Thymus (tissue), 11 donors: ENCODE results near the gene TTC19. TPM values are rescaled to one million over a fixed set of nuclear protein-coding genes. Genes with fewer than 3 reads are reported as not detected.

ENCODE experiments used
- DNase-seq, 9 donors: peaks; one replicate each; pipeline ENCODE4 v3.0.0-alpha.2; 2013; ENCODE audit warnings: low spot score in 9 of 9, low read depth in 6 of 9, missing footprints in 1 of 9
- H3K27ac ChIP-seq, 2 donors: one replicate each; pipeline ENCODE4 v1.5.1; 2013; ENCODE audit warnings: control low read depth in 1 of 2, low read depth in 1 of 2, low read length in 1 of 2, mild to moderate bottlenecking in 1 of 2, moderate library complexity in 1 of 2
- H3K27me3 ChIP-seq, 2 donors: one replicate each; pipeline ENCODE4 v1.5.1; 2013; ENCODE audit warnings: low read length in 1 of 2; ENCODE audit not compliant: control insufficient read depth in 2 of 2, insufficient read depth in 1 of 2
- H3K36me3 ChIP-seq, 2 donors: one replicate each; pipeline ENCODE4 v1.5.1; 2013; ENCODE audit warnings: low read length in 1 of 2, mild to moderate bottlenecking in 1 of 2, moderate library complexity in 1 of 2; ENCODE audit not compliant: control insufficient read depth in 2 of 2, insufficient read depth in 2 of 2
- H3K4me1 ChIP-seq, 2 donors: one replicate each; pipeline ENCODE4 v1.5.1; 2013; ENCODE audit warnings: low read length in 2 of 2; ENCODE audit not compliant: control insufficient read depth in 2 of 2, insufficient read depth in 2 of 2
- H3K4me3 ChIP-seq, 2 donors: one replicate each; pipeline ENCODE4 v1.5.1; 2013; ENCODE audit warnings: low read length in 2 of 2, control low read depth in 1 of 2, mild to moderate bottlenecking in 1 of 2
- H3K9me3 ChIP-seq, 2 donors: one replicate each; pipeline ENCODE4 v1.5.1; 2013; ENCODE audit warnings: low read length in 1 of 2, mild to moderate bottlenecking in 1 of 2; ENCODE audit not compliant: control insufficient read depth in 2 of 2, insufficient read depth in 1 of 2
- WGBS: extraction: QIAGEN DNeasy Blood & Tissue Kit; methylation state at CpG from one replicate; pipeline ENCODE4 v1.1.7; 2013; 5-methylcytosine and 5-hydroxymethylcytosine counted together
- polyA plus RNA-seq: library from polyadenylated mRNA; stranded (reverse); fragments of 200-250 nt; gene quantifications from one replicate; pipeline ENCODE4 v1.2.3, GENCODE V29; 2013
- total RNA-seq: library from RNA; stranded (reverse); fragments of 120-200 nt; gene quantifications from one replicate; pipeline ENCODE4 v1.2.4, GENCODE V29; 2013
- donor health status: healthy.

The TTC19 gene
- total and polyA plus RNA-seq, 2 donors = 25.0 to 29.4 TPM

- no peak for DNase-seq
- no peaks in the 10 kb centered on the region for H3K9me3 ChIP-seq
- H3K27ac ChIP-seq = no peak overlapping the region
- H3K27me3 ChIP-seq = no peaks in the 10 kb centered on the region
- peaks cover 20 to 22% of the 10 kb centered on the region in 2 donors for H3K36me3 ChIP-seq
- 92% methylated on average over 5 of the region's 5 CpGs for WGBS
- H3K4me3 ChIP-seq = no peak overlapping the region
- H3K4me1 ChIP-seq = no peaks in the 10 kb centered on the region
Observed at GRCh38 chr17:15981646-15982580, 17.7 kb upstream of the TTC19 start.

- 89% methylated on average over 6 of the region's 6 CpGs for WGBS
- no peak for DNase-seq
- Histone ChIP-seq H3K4me1 (peaks cover 15 to 16% of the 10 kb centered on the region in 2 donors), H3K27ac (no peak overlapping the region), H3K9me3 (no peaks in the 10 kb centered on the region), H3K4me3 (no peak overlapping the region), H3K36me3 (peaks cover under 1 to 3% of the 10 kb centered on the region in 2 donors), H3K27me3 (no peaks in the 10 kb centered on the region)
Observed at GRCh38 chr17:15996322-15996721, 3.3 kb upstream of the TTC19 start.

DNA sequence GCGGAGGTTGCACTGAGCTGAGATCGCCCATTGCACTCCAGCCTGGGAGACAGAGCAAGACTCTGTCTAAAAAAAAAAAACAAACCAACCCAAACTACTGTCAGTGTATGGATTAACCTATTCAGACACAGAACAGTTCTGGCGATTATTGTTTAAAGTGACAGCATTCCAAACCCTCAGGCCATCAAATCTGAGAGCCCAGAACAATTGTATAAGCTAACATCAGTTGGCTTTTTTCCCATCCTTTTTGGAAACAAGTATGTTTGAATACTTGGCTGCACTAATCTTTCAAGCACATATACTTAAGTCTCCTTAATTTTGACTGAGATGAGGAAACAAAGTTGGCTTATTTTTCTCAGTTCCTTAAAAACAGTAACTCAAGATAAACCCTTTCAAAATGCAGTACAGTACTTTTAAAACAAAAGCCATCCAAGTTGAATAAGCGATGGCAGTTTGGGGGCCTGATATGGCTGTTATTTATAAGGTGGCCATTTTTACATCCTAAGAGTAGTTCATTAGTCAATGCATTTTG is 1.5 kb upstream of the TTC19 start:
- no peak for DNase-seq
- H3K4me3 ChIP-seq = no peak overlapping the region
- H3K27ac ChIP-seq = no peak overlapping the region
- H3K36me3 ChIP-seq = peaks cover 6 to 15% of the 10 kb centered on the region in 2 donors
- H3K27me3 ChIP-seq = no peaks in the 10 kb centered on the region
- H3K4me1 ChIP-seq = peaks cover 15 to 16% of the 10 kb centered on the region in 2 donors
- 95% methylated on average over 4 of the region's 4 CpGs for WGBS
- H3K9me3 ChIP-seq = no peaks in the 10 kb centered on the region

DNA sequence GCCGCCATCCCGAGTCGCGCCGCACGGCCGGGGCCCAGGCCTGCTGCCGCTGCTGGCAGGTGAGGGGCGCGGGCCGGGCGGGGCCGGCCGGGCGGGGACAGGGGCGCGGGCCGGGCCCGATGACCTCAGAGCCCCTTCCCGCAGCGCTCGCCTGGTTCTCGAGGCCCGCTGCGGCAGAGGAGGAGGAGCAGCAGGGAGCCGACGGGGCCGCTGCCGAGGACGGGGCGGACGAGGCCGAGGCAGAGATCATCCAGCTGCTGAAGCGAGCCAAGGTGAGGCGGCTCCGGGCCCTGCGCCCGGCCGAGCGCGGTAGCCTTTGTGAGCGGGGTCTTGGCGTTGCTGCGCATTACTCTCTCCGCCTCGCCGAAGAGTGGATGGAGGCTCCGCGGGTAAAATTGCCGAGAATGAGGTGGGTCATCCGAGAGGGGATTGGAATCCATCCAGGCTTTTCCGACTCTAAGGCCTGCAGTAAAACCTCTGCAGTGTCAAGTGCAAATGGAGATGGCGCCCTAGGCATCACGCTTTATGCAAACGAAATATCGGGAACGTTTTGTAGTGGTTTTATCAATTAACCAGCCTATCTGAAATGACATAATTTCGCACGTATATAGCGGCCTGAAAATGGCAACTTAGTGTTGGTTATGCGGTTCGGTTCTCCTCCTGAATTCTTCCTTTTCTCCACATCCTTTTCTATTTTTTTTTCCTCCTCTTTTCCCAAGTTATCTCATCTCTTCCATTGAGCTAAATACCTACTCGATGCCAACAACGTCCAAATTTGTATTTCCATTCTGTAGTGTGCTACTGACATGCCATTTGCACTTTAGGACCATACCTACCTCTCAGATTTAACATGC is 577 bp downstream of the TTC19 start:
- WGBS = 2% methylated on average over 64 of the region's 64 CpGs
- Histone ChIP-seq H3K36me3 (peaks cover 22 to 31% of the 10 kb centered on the region in 2 donors), H3K27ac (peak overlapping the region; percentile 71 to 98), H3K9me3 (no peaks in the 10 kb centered on the region), H3K27me3 (no peaks in the 10 kb centered on the region), H3K4me3 (peak overlapping the region; percentile 69 to 75), H3K4me1 (peaks cover 15 to 16% of the 10 kb centered on the region in 2 donors)
- DNase-seq = peak in 3 of 9 donors; percentile 19 to 59 (median 24)

GRCh38 chr17:16001226-16001897 is 1.7 kb downstream of the TTC19 start:
- DNase-seq = no peak
- no peaks in the 10 kb centered on the region for H3K9me3 ChIP-seq
- no peak overlapping the region for H3K27ac ChIP-seq
- no peaks in the 10 kb centered on the region for H3K27me3 ChIP-seq
- peaks cover 26 to 38% of the 10 kb centered on the region in 2 donors for H3K36me3 ChIP-seq
- H3K4me3 ChIP-seq = peak overlapping the region in 1 of 2 donors; percentile 20
- H3K4me1 ChIP-seq = peaks cover 15 to 16% of the 10 kb centered on the region in 2 donors

GRCh38 chr17:16002708-16003260 is 3.2 kb downstream of the TTC19 start:
- Histone ChIP-seq H3K36me3 (peaks cover 28 to 50% of the 10 kb centered on the region in 2 donors), H3K27ac (no peak overlapping the region), H3K9me3 (no peaks in the 10 kb centered on the region), H3K4me3 (no peak overlapping the region), H3K27me3 (no peaks in the 10 kb centered on the region), H3K4me1 (peaks cover 15 to 16% of the 10 kb centered on the region in 2 donors)
- no peak for DNase-seq
- WGBS = 96% methylated on average over 2 of the region's 2 CpGs

GRCh38 chr17:16003841-16004240 is 4.2 kb downstream of the TTC19 start:
- H3K27ac ChIP-seq = no peak overlapping the region
- DNase-seq = no peak
- no peak overlapping the region for H3K4me3 ChIP-seq
- peaks cover 36 to 60% of the 10 kb centered on the region in 2 donors for H3K36me3 ChIP-seq
- no peaks in the 10 kb centered on the region for H3K27me3 ChIP-seq
- 91% methylated on average over 1 of the region's 1 CpG for WGBS
- no peaks in the 10 kb centered on the region for H3K9me3 ChIP-seq
- peaks cover 11 to 12% of the 10 kb centered on the region in 2 donors for H3K4me1 ChIP-seq

DNA sequence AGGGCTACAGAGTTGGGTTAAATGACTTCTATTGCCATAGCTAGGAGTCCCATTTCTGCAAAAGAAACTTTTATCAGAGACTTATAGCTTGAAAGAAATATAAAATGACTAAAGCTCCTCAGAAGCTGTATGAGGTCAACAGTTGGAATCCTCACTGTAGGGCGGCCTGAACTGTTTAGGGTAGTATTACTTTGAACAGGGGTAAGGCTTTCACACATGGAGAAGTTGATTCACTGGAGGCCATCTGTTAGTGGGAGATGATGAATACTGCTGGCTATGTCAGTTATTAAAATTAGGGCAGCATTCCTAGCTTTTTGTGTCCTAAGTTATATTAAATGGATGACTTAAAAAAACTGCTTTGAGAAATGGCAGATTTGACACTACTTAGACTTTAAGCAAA is 6.0 kb downstream of the TTC19 start:
- H3K9me3 ChIP-seq = no peaks in the 10 kb centered on the region
- WGBS = 97% methylated on average over 1 of the region's 1 CpG
- no peak for DNase-seq

More for the DNA sequence above, 6.0 kb downstream of the TTC19 start:
- no peak overlapping the region for H3K4me3 ChIP-seq
- H3K36me3 ChIP-seq = peaks cover 36 to 62% of the 10 kb centered on the region in 2 donors
- H3K4me1 ChIP-seq = peaks cover 6 to 7% of the 10 kb centered on the region in 2 donors
- no peaks in the 10 kb centered on the region for H3K27me3 ChIP-seq
- no peak overlapping the region for H3K27ac ChIP-seq
